Activated naive CD8-positive, alpha-beta T cell treated with anti-CD3 and anti-CD28 coated beads, Interleukin-2, amount 50 U/mL, for 16 hours (primary cell): ENCODE measurements around the gene VWCE.
"Not testable (repeated sequence)": the region's sequence is repeated elsewhere in the genome, so short reads cannot be mapped to it uniquely, and the experiment has no call there.

Source experiments
- DNase-seq: peaks from one replicate; pipeline ENCODE4 v3.0.0-alpha.2; 2020; ENCODE audit warnings: low read depth, low spot score

The VWCE gene

GRCh38 chr11:61213711-61214324 lies 81.3 kb downstream of the VWCE start:
- DNase-seq, result not testable (repeated sequence)

GRCh38 chr11:61212202-61212601 lies 82.9 kb downstream of the VWCE start:
- not testable (repeated sequence) for DNase-seq

GRCh38 chr11:61211327-61211952 lies 83.7 kb downstream of the VWCE start:
- DNase-seq, result not testable (repeated sequence)

- not testable (repeated sequence) for DNase-seq
These were observed 84.5 kb downstream of the VWCE start for GRCh38 chr11:61210629-61211028.
